ENCODE measurements around the gene ESPL1.
A peak's percentile ranks its signal among the peaks of the same experiment; 100 is the strongest.

ESPL1 gene

DNA sequence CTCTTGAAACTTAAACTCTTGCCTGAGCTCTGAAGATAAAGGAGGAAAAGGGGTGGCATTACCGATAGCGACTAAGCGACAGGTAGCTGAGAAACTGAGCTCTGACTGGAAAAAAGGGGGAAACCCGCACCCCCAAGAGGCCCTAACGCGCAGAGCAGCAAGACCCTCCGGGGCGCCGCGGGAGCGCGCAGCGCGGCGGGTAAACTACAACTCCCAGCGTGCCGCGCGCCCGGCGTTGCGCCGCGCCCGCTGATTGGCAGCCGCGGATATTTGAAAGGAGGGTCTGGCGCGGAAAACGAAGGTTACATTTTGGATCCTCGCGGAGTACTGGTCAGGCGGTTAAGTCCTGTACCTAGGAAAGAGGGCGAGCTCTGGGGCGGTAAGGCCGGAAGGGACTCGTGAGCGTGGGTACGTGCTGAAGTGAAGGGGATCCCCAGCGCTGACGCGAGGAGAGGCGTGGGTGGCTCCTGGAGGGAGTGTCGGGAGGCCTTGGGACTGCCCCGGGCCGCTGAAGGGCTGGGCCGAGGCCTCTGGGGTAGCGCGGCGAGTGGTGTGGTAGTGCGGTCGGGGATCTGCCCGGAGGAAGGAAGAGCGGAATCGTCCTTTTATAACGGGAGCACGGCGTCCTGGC, at the start of gene ESPL1:
Gene ESPL1 (plus strand): TSS at position 301 of the 631 bp plus-strand sequence. CDS start 468 bp downstream, outside the sequence.
- DNase-seq, result peak; percentile 78

- no peak for DNase-seq
These were observed 49.4 kb upstream of the ESPL1 start for GRCh38 chr12:53218551-53219291.

DNA sequence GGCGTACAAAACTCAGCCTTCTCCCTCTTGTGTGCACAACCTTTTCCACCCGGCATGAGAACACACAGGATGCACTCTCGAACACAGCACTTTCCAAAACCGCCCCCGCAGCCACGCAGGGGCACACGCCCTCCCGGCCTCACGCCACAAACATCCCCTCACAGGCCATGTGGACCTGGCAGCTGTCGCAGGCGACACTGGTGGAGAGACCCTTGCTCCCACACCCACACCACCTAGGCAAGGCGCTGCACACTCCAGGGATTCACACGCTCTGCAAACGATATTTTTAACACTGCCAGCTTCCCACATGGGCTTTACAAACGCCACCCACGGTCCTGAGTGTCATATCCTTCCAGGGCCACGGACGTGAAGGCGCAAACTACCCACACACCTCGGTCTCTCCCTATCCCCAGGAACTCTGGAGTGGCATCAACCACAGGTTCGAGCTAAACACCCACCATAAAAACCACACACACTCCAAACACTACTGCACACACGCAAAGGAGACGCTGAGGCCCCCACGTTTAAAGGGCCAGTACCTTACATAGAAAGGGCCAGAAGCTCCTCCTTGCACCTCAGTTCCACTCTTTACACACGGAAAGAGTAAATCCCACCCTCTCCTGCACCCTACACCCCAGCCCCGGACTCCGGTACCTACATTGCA, 48.7 kb upstream of the ESPL1 start:
- DNase-seq, result no peak

- peak; percentile 54 for DNase-seq
These were observed 48.0 kb upstream of the ESPL1 start for GRCh38 chr12:53219956-53220693.

DNA sequence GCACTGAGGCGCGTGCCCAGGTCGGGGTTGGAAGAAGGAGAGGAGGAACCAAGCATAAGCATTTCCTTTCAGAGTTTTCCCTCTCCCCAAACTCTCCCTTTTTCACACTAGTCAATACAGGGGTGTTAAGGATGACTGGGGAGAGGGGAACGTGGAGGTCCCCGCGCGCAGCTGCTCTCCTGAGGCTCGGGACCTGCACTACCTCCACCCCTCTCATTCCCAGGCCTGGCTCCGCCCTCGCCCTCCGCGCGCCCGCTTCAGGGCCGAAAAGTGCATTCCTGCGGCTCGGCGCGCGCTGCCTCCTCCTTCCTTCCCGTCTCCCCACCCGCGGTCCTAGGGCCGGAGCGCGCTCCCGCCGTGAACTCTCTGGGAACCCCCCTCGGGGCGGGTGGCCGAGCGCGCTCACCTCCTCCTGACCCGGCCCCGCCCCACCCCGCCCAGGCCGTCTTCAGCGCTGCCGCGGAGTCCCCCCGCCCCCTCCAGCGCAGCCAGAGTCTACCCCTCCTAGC, 47.4 kb upstream of the ESPL1 start:
- peak; percentile 85 for DNase-seq

- no peak for DNase-seq
These were observed 46.7 kb upstream of the ESPL1 start for GRCh38 chr12:53221203-53222080.

- no peak for DNase-seq
These were observed 45.9 kb upstream of the ESPL1 start for GRCh38 chr12:53222170-53222721.

GRCh38 chr12:53222806-53223261, 45.3 kb upstream of the ESPL1 start:
- DNase-seq, result no peak

- DNase-seq, result no peak
These were observed 44.6 kb upstream of the ESPL1 start for GRCh38 chr12:53223389-53224060.

GRCh38 chr12:53224061-53224896, 43.8 kb upstream of the ESPL1 start:
- no peak for DNase-seq

GRCh38 chr12:53224897-53225634, 43.0 kb upstream of the ESPL1 start:
- DNase-seq, result no peak

GRCh38 chr12:53225635-53226424, 42.3 kb upstream of the ESPL1 start:
- no peak for DNase-seq

DNA sequence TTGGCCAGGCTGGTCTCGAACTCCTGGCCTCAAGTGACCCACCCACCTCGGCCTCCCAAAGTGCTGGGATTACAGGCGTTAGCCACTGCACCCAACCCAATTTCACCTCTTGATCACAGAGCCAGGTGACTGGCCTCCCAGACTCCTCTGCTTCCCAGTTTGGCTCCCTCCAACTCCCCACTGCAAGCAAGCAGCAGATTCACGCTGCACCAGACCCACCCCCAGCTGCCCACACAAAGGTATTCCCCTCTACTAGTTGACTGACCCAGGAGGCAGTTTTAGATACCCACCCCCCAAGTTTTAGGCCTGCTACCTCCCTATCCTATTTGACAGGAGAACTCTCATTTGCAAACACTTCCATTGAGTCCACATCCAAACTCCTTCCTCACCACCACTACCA, 41.3 kb upstream of the ESPL1 start:
- DNase-seq, result no peak

- DNase-seq, result no peak
These were observed 40.8 kb upstream of the ESPL1 start for GRCh38 chr12:53227341-53227740.

DNA sequence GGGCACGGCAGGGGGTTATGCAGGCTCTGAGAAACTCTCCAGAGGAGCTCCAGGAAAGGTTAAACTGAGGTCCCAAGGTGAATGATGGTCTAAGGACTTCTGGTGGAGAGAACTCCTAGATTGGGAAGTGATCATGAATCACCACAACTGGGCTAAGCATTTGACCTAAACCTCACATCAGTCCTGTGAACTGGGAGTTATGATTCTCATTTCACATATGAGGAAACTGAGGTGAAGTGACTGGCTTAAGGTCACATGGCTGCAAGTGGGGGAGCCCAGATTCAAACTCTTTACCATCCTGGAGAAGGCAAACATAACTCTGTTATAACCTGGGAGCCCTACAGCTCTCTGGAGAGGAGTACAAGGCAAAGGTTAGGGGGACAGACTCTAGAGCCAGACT, 40.3 kb upstream of the ESPL1 start:
- DNase-seq, result no peak

DNA sequence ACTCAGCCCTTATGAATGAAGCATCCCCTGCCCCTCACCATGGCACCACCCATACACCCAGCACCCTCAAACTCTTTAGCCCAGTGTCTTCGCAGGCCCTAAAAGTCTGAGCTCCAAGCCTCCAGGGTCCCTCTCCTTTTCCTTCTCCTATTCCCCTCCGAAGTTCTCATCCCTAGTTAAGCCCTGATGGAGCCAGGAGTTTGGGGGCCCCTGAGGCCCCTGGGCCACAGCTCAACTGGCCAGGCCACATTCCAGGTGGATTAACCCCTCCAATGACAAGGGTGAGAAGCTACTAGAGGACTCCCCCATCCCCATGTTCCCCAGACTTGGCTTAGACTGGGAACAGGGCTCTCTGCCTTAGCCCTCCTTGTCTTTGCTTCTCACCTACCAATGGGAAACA, 38.6 kb upstream of the ESPL1 start:
- no peak for DNase-seq

DNA sequence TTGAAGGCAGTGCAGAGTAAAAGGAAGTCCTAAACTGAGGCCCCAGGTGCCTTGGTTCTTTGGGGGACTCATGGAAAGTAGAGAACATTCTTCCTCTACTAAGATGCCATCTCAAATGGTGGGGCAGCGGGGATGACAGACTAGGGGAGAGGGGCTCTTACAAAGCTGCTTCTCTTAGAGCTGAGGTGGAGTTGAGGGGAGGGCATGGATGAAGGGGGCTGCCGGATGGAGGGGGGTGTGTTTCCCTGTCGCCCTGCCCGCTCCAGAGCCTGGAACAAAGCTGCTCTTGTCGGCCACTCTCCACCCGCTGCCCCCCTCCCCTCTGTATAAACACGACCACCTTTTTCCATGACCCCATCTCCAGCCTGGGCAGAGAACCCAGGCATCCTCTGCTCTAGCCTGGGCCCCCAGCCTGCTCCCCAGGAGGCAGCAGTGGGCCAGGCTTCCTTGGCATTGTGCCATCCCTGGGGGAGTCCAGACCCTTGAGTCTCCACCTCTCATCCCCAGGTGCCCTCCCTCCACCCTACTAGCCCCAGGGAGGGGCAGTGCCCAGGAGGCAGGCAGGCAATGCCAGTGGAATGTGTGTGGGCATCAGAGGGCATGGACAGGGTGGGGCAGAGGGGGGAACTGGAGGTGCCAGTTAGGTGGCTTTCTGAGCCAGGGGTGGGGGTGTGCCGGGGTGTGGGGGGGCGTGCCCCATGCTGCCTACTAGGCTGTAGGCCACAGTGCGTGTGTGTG, 37.8 kb upstream of the ESPL1 start:
- DNase-seq, result no peak

- DNase-seq, result no peak
These were observed 36.5 kb upstream of the ESPL1 start for GRCh38 chr12:53231671-53231920.
